GM12865 (cell line): ENCODE data around the gene STX10.
A peak's percentile ranks its signal among the peaks of the same experiment; 100 is the strongest.

Experiments
- DNase-seq: peaks from one replicate; pipeline ENCODE4 v3.0.0; 2010; ENCODE audit warnings: low read depth
- H3K4me3 ChIP-seq: 2 replicates; pipeline ENCODE4 v1.5.1; 2011; ENCODE audit warnings: mild to moderate bottlenecking, low read depth, low read length, control low read depth
- TF ChIP-seq, protein P1 (sequence below): IDR thresholded peaks from 2 replicates; pipeline ENCODE4 v1.5.1; 2011; ENCODE audit warnings: low read length, control low read depth, low read depth, inconsistent platforms; ENCODE audit not compliant: insufficient read depth; ENCODE audit errors: missing control alignments

STX10 gene

DNA sequence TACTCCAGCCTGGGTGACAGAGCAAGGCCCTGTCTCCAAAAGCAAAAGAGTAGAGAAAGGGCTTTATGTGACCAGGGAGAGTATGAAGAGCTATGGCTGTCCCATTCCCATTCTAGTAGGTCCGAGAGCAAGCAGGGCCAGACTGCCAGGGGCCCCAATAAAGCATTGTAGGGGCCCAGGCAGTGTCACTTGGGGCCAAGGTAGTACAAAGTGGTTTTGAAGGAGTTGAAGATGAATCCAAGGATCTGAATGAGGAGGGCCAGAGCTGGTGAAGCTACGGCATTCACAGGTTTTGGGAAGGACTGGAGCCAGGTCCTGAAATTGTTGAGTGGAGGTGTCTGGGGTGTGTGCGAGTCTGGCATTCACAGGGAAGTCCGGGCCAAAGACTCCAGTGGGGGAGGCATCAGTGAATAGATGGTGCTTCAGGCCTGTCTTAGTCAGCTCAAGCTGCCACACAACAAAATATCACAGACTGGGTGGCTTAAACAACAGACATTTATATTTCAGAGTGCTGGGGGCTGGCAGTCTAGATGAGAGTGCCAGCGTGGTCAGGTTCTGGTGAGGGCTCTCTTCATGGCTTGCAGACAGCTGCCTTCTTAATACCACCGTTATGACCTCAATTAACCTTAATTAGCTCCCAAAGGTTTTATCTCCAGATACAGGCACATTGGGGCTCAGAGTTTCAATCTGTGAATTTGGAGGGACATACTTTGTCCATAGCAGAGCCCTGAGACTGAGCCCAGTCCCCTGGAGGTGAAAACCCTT lies 22.2 kb downstream of the STX10 start:
- TF ChIP-seq, protein P1, sequence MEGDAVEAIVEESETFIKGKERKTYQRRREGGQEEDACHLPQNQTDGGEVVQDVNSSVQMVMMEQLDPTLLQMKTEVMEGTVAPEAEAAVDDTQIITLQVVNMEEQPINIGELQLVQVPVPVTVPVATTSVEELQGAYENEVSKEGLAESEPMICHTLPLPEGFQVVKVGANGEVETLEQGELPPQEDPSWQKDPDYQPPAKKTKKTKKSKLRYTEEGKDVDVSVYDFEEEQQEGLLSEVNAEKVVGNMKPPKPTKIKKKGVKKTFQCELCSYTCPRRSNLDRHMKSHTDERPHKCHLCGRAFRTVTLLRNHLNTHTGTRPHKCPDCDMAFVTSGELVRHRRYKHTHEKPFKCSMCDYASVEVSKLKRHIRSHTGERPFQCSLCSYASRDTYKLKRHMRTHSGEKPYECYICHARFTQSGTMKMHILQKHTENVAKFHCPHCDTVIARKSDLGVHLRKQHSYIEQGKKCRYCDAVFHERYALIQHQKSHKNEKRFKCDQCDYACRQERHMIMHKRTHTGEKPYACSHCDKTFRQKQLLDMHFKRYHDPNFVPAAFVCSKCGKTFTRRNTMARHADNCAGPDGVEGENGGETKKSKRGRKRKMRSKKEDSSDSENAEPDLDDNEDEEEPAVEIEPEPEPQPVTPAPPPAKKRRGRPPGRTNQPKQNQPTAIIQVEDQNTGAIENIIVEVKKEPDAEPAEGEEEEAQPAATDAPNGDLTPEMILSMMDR = no peak
- H3K4me3 ChIP-seq = no peak overlapping the region
- DNase-seq = no peak

DNA sequence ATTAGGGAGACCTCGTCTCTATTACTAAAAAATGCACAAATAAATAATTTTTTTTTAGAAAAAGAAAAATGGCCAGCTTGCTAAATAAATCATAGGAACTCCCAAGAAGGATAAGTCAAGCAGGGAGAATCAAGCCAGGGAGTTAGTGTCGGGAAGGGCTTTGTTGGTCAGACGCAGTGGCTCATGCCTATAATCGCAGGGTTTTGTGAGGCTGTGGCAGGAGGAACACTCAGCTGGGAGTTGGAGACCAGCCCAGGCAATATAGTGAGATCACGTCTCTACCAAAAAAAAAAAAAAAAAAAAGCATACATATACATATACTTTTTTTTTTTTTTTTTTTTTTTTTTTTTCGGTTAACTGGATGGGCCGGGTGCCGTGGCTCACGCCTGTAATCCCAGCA lies 23.1 kb downstream of the STX10 start:
- TF ChIP-seq, protein P1 = no peak
- DNase-seq = no peak
- H3K4me3 ChIP-seq = no peak overlapping the region

DNA sequence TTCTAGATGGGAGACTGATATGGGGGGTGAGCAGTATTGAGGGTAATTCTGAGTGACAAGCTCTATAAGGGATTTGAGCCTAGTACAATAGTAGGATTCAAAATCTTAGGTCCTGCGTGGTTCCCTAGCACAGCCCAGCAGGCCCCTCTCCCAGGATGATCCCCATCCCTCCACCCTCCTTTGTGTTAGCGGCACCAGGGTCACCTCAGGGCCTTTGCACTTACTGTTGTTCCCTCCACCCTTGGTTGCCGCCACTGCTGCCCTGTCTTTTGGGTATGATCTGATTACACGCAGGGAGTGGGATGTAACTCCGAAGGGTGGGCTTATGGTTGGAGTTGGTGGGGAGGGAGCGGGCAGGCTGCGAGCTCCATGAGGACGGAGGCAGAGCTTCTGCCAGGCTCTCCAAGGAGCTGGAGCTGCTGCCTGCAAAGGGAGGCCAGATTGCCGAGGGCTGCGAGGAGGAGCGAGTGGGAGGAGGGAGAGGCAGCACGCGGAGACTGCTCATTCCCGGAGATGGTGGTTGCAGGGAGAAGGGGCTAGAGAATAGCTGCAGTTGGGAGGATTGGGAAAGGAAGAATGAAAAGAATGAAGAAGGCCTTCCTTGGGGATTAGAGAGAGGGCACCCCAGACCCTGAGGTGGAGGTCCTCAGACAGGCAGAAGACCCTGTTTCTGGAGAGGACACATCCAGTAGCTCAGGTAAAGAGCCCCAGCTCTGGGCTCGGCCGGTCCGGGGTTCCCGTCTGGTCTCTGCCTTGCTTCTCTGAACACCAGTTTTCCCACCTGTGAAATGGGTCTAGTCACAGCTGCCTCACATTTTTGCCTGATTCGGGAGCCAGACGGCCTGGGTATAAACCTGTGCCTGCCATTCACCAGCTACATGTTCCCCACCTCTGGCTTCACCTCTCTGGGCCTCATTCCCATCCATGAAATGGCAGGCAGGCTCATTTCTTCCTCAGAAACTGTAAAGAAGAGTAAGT lies 26.9 kb downstream of the STX10 start:
- TF ChIP-seq, protein P1 = no peak
- no peak overlapping the region for H3K4me3 ChIP-seq
- no peak for DNase-seq

DNA sequence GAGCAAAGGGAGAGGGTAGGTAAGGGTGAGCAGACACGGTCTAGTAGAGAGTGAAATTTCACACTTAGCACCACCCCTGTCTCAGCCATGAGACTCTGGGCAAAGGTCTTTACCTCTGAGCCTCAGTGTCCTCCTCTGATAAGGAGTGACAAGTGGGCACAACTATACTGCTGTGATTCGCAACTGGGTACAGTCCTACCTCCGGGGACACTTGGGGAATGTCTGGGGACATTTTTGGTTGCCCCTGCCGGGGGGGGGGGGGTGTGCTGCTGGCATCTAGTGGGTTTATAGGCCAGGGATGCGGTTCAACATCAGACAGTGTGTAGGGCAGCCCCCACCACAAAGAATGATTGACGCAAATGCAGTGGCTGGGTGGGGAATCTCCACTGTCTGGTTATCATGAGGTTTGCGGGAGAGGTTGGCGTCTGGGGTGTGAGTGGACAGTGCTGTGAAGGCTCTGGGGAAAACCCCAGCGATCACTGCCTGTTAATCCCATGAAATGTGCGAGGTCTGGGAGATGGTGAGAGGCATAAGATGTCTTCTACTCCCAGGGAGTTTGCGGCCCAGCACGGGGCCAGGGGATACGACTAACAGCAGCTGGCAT lies 27.8 kb downstream of the STX10 start:
- no peak for DNase-seq
- no peak overlapping the region for H3K4me3 ChIP-seq
- TF ChIP-seq, protein P1 = no peak

DNA sequence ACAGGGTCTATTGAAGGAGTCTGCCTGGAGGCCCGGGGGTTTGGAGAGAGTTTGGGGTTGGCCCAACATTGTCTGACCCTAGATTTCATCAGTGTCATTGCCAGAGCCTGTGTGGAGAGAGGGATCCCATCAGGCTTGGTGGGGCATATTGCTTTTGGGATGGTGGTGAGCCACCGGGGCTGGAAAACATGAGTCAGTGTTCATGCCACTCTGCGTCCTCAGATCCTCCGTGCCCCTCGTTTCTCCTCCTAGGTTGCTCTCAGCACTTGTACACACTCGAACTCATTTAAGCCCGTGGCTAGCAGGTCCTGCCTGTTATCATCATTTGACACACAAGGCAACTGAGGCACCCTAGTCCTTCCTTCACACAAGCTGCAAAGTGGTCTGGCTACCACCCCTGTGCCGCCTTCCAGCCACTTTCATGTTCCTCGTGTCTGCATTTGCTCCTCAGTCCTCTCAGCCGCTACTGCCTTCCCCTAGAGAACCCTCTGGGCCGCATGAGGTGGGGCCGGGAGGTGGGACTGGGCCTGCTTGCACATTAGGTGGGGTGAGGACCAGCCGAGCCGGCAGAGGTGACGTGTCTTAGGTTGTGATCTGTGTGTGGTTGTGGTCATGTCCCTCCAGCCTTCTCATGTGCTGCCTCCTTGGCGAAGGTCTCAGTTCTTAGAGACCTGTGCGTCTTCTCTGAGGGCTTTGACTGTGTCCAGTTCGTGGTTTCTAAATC lies 28.5 kb downstream of the STX10 start:
- no peak overlapping the region for H3K4me3 ChIP-seq
- DNase-seq = peak; percentile 62
- TF ChIP-seq, protein P1 = no peak

DNA sequence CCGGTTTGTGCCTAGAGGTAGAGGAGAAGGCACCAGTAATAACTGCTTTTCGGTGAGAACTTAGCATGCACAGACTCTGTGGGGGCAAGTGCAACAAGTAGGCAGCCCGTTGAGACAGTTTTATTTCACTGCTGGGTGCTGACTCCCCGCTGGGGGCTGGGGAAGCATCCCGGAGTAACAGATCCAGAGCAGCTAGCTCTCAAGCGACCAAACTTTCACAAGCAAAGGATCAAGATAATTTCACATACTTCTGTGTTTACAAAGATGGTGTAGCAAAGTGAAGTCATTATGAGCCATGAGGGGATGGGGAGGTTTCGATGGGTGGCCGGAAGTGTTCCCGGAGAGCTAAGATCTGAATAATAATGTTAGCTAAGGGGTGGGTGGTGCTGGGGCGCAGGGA lies 29.4 kb downstream of the STX10 start:
- no peak for DNase-seq
- TF ChIP-seq, protein P1 = no peak
- no peak overlapping the region for H3K4me3 ChIP-seq
